HG03442 (cell line): Measurements from ENCODE around the gene NFKB1.
"Not testable (repeated sequence)": the region's sequence is repeated elsewhere in the genome, so short reads cannot be mapped to it uniquely, and the experiment has no call there.

Experiments used
- ATAC-seq: cut with Tn5 transposase; IDR thresholded peaks from one replicate; pipeline ENCODE4 v1.9.1; 2021; ENCODE audit warnings: mild to moderate bottlenecking, moderate library complexity; ENCODE audit not compliant: unreplicated experiment

The NFKB1 gene

DNA sequence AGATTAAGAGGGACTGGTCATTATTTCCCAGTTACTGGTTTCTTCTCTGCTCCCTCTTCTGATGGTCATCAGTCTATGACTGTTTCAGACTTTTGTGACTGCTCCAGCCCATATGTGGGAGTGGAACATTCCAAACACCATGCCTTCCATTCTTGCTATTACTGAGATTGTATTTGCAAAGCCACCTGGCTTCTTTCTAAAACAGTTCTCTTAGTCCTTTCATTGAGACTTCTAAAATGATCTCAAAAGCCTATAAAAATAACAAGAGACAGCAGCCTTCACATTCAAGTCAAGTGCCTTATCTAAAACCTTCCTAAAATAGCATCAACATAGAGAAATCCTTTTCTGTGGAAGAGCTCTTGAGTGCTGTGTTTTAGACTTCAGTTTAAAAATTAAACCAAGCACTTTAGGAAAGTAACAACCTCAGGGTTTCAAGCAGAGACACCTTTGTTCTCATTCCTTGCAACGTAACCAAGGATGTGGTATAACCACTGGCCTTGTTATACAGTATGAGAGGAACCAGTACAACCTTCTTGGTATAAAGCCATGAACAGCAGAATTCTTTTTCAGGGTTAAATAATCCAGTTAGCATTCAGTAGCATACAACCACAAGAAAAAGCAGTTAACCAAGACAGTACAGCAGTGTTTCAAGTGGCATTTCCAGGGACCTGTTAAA, 97.1 kb downstream of the NFKB1 start:
- peak; percentile 57 for ATAC-seq

DNA sequence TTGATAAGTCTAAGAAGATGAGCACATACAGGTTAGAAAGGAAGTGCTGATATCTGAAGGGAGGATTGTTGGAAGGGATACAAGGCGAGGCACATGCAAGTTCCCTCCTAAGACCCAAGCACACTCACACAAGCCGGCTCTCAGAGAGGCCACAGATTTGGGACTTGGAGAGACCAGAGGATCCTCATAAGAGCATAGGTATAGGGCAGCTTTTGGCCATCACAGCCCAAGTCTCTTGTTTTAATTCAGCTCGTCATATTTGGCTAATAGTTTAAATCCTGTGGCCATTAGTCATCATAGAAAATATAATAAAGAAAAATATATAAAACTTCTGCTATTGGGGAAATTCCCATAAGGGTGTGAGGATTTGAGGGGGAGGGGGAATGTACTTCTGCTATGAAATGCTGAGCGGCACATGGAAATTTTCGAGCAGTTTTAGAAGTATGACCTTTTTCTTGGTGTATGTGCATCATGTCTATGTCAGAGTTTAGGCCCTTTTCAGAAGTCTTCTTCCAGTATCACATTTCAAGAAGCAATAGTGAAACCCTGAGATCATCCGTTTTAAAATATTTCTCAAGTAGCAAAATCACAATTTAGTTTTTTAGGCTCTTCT, 97.7 kb downstream of the NFKB1 start:
- ATAC-seq = peak; percentile 55

DNA sequence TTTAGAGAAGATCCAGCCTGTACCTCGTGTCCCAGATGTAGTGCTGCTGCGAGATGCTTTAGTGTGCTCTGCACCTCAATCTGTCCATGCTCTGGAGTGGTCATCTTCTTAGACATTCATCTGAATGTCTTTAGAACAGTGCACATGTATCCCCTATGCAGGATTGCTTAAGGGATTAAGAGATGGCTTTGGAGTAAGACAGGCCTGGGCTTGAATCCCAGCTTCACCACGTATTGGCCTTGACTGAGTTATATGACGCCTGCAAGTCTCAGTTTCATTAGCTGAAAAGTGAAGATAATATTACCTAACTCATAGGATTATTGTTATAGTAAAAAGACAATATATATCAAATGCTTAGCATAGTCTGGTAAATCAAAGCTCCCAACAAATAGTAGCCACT, 98.3 kb downstream of the NFKB1 start:
- ATAC-seq = no peak

DNA sequence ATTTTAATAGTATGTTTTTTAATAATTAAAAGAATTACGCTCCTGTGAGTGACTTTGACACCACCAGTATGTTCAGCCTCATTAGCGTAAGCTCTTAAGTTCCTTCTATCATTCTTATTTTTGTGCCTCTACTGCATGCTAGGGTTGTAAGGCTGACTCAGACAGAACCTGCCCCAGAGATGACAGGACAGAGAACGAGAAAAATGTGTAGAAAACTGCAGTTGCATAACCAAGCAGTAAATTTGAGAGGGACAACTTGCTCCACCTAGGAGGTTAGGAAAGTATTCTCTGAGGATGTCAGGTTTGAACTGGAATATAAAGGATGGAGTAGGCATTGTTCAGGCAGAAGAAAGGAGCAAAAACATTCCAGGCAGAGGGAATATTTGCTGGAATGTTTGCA, 98.7 kb downstream of the NFKB1 start:
- ATAC-seq = no peak

DNA sequence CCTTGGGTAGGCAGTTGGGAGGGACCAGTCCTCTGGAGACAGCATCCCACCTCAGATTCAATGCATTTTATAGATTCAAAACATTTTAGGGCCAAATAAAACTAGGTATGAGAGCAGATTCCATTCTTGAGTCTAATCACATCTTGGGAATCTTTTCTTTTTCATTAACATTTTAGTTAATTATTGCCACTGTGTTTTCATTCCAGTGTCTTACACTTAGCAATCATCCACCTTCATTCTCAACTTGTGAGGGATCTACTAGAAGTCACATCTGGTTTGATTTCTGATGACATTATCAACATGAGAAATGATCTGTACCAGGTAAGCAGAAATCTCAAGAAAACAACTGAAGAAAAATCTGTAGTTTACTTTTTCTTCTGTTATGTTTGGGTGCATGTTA, 99.5 kb downstream of the NFKB1 start:
- ATAC-seq = no peak

DNA sequence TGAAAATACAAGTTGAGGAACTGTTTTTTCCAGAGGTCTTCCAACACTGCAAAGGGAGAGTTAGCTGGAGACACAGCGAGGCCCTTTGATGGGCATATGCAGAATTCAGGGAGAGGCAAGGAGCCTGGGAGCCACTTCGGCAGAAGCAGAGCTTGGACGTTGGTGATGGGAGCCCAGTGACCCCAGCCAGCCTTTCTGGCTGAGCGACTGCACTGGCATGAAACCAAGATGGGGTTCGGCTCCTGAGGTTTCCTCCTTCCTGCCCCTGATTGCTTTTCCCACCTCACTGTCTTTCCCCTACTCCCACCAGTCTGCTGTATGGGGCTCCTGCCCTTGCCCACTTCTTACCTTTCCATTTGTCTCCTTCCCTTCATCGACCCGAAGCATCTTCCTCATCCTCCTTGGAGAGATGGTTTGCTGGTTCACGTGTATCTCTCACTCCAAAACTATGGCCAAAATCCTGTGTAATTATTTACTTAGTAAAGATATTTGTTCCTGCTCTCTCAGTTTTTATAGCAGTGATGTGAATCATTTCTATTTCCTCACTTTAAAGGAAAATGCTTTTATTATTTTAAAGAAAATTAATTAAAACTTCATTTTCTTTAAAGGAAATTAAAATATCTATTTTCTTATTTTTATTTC, 100.5 kb downstream of the NFKB1 start:
- ATAC-seq = no peak

DNA sequence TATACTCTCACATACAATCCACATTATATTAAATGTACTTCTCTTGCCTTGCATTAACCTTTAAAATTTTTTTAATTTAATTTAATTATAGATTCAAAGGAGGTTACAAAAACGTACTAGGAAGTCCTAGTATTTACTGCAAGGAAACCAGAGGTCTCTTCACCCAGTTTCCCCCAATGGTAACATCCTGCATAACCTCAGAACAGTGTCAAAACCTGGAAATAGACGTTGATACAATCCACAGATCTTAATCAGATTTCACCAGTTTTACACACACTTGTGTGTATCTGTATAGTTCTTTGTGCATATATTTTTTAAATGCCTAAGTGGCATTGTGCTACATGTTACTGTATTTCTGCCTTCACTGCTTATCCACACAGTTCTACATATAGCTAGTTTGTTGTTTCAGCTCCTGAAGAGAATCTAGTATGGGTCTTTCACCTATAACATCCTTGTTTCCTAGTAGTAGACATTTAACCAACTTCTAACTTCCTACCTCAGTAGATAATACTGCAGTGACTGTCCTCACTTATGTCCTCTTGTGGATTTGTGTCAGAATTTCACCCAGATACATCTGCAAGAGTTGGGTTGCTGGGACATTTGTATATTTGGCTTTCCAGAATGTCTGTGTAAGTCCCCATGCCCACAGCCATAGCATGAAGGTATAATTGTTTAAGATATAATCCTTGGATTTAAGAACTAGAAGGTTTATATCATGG, 103.2 kb downstream of the NFKB1 start:
- ATAC-seq = no peak

DNA sequence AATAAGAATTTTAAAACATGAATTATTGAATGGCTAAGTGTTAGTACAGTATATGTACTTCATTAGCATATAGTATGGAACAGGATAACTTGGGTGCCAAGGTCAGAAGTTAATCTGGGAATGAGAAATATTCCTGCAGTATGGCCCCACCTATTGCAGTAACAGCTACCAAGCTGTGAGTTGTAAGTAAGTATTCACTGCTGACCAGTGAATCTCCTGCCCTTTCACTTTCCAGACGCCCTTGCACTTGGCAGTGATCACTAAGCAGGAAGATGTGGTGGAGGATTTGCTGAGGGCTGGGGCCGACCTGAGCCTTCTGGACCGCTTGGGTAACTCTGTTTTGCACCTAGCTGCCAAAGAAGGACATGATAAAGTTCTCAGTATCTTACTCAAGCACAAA, 105.1 kb downstream of the NFKB1 start:
- ATAC-seq = no peak

DNA sequence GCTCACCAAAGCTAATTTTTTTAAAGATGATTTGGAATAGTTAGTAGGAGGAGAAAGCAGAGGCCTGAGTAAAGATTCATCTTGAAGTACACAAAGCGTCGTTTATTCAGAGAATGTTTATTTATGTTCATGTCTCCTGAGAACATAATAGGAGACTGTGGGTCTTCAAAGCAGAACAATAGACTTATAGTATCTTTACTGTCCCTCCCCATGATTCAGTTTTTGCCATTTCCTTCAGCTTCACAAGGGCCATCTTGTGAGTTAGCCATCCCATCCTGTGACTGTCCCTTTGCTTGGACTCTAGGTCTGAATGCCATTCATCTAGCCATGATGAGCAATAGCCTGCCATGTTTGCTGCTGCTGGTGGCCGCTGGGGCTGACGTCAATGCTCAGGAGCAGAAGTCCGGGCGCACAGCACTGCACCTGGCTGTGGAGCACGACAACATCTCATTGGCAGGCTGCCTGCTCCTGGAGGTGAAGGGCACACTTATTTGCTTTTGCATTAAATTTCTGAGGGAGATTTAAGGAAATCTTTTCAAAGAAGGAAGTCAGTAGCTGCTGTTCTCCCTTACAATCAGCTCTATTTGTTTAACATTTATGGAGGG, 105.8 kb downstream of the NFKB1 start:
- no peak for ATAC-seq

DNA sequence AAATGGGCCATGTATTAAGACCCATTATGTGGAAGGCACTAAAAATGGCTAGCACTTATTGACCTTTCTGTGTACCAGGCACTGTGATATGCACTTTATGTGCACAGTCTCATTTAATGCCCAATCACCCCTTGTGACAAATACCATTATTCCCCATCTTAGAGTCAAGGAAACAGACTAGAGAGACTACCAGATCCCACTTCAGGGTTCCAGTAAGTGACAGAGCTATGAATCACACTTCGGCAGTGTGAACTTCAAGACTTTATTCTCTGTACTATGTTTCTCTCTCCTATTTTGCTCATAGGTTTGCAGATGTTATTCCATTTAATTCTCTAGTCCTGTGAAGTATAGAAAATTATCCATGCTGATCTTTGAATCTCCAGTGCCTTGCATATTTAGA, 107.0 kb downstream of the NFKB1 start:
- ATAC-seq = no peak

DNA sequence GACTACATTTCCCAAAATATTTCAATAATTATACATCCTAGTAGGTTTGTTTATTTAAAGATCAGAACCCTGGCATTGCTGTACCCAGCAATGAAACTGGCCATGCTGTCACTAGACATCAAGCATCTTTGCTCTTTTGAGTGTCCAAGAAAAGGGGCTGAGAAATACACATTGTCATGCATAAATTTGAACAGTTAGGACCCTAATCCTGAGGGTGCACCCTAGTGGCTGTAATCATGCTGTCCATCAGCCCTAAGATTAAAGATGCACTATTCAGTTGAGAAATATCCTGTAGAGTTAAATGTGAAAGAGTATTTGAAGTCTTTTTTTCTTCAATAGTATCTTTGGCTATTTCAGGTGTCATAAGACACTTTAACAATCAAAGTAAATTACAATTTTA, 108.8 kb downstream of the NFKB1 start:
- ATAC-seq = no peak

DNA sequence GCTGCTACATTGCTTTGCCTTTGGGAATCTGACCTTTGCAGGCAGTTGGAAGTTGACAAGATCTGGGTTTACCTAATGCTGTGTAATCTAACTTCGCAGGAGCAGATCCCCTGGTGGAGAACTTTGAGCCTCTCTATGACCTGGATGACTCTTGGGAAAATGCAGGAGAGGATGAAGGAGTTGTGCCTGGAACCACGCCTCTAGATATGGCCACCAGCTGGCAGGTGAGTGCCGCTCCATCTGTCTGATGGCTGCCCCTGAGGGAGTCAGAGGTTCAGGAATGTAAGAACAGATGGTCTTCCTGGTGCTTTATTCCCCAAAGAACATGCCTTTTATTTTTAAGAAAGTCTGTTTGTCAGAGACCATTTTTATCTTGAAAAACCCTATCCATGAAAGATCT, 109.3 kb downstream of the NFKB1 start:
- ATAC-seq = no peak

DNA sequence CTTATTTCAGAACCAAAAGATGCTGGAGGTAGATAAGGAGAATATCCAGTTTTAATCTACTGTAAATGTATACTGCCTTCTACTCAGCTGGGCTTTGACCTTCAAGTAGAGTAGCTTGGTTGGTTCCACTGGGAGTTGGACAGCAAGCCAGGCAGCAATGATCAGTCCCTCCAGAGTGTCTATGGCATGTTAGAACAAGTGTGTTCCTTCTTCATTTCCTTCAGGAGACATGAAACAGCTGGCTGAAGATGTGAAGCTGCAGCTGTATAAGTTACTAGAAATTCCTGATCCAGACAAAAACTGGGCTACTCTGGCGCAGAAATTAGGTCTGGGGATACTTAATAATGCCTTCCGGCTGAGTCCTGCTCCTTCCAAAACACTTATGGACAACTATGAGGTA, 111.1 kb downstream of the NFKB1 start:
- no peak for ATAC-seq

DNA sequence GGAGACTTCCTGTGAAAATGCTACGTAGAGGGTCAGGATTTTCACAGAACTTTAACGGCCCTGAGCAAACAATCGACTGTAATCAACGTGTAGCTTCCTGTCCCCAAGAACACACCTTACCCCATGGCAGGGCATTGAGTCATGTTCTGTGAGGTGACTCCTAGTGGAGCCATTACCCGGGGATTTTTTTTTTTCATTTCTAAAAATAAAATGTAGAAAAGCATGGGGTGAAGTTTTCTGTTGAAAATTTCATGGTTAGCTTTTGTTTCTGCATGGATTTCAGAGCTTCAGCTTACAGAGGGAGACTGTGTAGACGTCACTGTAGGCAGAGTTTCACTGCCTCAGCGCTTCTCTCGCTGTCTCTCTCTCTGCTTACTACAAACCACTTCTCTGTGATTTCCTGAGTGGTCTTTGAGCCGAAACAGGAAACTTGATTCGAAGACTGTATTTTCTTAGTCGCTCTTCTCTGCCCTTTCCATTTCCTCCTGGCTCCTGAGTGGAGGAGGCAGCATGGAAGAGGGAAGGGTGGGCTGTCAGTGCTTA, 111.7 kb downstream of the NFKB1 start:
- ATAC-seq = no peak

DNA sequence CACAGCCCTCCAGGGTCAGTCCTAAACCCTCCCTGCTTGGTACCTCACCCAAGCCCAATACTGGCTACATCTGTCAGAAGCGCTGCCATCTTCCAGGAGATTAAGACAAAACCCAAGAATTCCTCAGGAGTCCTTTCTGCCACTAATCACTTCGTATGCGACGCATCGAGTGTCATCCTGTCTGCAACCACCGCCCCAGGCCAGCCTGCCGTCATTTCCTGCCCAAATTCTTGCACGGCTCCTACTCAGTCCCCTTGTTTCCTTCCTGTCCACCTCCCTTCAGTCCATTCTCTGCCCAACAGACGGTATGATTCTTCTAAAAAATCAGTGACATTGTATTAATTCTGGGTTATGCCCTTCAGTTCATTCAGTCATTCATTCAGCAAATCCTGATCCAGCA, 113.6 kb downstream of the NFKB1 start:
- ATAC-seq = no peak

DNA sequence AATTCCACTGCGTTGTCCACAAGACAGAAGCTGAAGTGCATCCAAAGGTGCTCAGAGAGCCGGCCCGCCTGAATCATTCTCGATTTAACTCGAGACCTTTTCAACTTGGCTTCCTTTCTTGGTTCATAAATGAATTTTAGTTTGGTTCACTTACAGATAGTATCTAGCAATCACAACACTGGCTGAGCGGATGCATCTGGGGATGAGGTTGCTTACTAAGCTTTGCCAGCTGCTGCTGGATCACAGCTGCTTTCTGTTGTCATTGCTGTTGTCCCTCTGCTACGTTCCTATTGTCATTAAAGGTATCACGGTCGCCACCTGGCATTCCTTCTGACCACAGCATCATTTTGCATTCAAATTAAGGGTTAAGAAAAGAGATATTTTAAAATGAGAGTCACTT, 115.5 kb downstream of the NFKB1 start:
- no peak for ATAC-seq

DNA sequence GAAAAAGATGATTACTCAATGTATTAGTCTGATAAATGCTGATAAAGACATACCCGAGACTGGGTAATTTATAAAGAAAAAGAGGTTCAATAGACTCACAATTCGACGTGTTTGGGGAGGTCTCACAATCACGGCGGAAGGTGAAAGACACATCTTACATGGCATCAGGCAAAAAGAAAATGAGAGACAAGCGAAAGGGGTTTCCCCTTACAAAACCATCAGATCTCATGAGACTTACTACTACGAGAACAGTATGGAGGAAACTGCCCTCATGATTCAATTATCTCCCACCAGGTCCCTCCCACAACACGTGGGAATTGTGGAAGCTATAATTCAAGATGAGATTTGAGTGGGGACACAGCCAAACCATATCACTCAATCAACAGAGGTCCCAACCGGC, 117.9 kb downstream of the NFKB1 start:
- not testable (repeated sequence) for ATAC-seq

DNA sequence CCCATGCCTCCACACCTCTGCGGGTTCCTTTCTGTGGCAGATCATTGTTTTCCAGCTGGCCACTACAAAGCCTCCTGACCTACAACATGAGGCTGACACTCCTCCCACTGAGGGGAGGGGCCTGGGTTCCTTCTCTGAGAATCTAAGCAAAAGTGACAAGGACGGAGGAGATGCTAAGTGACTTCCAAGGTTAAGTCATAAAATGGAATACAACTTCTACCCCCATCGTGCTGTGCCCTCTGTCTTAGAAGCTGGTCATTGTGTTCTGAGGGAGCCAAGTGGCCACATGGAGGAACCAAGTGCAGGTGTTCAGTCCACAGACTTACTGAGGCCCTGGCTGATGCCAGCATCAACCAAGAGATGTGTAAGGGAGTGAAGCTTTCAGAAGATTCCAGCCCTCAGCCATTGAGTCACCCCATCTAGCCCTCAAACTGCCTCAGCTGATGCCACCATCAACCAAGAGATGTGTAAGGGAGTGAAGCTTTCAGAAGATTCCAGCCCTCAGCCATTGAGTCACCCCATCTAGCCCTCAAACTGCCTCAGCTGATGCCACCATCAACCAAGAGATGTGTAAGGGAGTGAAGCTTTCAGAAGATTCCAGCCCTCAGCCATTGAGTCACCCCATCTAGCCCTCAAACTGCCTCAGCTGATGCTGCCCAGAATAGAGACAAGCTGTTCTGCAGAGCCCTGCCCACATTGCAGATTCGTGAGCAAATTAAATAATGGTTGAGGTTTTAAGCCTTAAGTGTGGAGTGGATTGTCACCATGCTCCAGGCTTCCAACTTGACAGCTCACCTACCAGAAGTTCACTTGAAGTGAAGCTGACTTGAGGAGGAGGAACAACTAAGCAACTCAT, 118.8 kb downstream of the NFKB1 start:
- peak; percentile 14 for ATAC-seq

DNA sequence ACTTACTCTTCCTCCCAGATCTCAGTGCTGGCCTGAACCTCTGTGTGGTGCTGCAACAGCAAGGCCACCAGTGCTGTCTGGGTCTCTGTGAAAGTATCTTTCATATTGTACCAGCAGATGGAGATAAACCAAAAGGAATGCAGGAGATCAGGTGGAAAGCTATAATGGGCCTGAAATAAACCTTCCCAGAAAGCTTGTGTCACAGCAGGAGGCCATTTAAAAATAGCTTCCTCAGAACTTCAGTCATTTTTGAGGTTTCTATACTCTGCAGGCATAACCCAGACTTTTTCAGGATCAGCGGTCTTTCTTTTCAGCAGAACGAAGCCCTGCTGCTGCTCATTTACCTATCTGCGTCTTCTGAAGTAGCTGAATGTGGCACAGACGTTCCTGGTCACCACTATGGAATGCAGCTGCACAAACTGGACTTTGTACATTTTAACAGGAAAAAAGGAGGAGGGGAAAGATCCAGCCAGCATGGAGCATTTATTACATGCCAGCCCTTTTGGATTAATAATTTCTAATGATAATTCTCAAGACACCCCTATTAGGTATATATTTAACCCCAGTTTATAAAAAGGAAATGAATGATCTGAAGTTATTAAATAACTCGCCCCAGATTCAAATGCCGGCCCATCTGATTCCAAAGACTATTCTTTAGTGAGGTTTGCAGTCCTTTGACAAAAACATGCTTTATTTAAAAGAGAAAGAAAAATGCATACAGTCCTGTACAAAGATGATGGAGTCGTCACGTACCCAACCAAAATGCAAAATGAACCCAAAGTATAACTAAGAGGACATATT, 119.7 kb downstream of the NFKB1 start:
- peak; percentile 51 for ATAC-seq
